ENCODE data around the gene TAGLN3.

The TAGLN3 gene

GRCh38 chr3:112043621-112044201, 45.0 kb downstream of the TAGLN3 start:
- Histone ChIP-seq H3K9ac (no peak overlapping the region), H4K20me1 (no peaks in the 10 kb centered on the region), H3K27me3 (no peaks in the 10 kb centered on the region), H3K4me2 (no peak overlapping the region), H3K4me1 (no peaks in the 10 kb centered on the region), H3K36me3 (no peaks in the 10 kb centered on the region), H3K27ac (no peak overlapping the region), H3K9me3 (no peaks in the 10 kb centered on the region), H3K4me3 (no peak overlapping the region)
- no peak for TF ChIP-seq Cebpa-rat (IDR thresholded peaks at IDR 0.05)

GRCh38 chr3:112046599-112046998, 47.9 kb downstream of the TAGLN3 start:
- H3K27ac ChIP-seq, result no peak overlapping the region
- no peaks in the 10 kb centered on the region for H3K36me3 ChIP-seq
- no peak for TF ChIP-seq Cebpa-rat (IDR thresholded peaks at IDR 0.05)
- H3K27me3 ChIP-seq, result no peaks in the 10 kb centered on the region
- H3K9me3 ChIP-seq, result no peaks in the 10 kb centered on the region
- H4K20me1 ChIP-seq, result no peaks in the 10 kb centered on the region
- H3K9ac ChIP-seq, result no peak overlapping the region
- no peak overlapping the region for H3K4me2 ChIP-seq
- H3K4me1 ChIP-seq, result no peaks in the 10 kb centered on the region
- H3K4me3 ChIP-seq, result no peak overlapping the region

- Histone ChIP-seq H3K4me2 (no peak overlapping the region), H3K36me3 (no peaks in the 10 kb centered on the region), H3K4me1 (no peaks in the 10 kb centered on the region), H3K9me3 (no peaks in the 10 kb centered on the region), H4K20me1 (no peaks in the 10 kb centered on the region), H3K4me3 (no peak overlapping the region), H3K27ac (no peak overlapping the region), H3K27me3 (no peaks in the 10 kb centered on the region), H3K9ac (no peak overlapping the region)
- TF ChIP-seq Cebpa-rat (IDR thresholded peaks at IDR 0.05), result no peak
Measured at GRCh38 chr3:112047264-112047663, 48.5 kb downstream of the TAGLN3 start.

- Histone ChIP-seq H3K4me3 (no peak overlapping the region), H3K9ac (no peak overlapping the region), H3K27me3 (no peaks in the 10 kb centered on the region), H3K4me1 (no peaks in the 10 kb centered on the region), H3K4me2 (no peak overlapping the region), H4K20me1 (no peaks in the 10 kb centered on the region), H3K36me3 (no peaks in the 10 kb centered on the region), H3K9me3 (no peaks in the 10 kb centered on the region), H3K27ac (no peak overlapping the region)
- no peak for TF ChIP-seq Cebpa-rat (IDR thresholded peaks at IDR 0.05)
Measured at GRCh38 chr3:112048911-112049310, 50.2 kb downstream of the TAGLN3 start.

DNA sequence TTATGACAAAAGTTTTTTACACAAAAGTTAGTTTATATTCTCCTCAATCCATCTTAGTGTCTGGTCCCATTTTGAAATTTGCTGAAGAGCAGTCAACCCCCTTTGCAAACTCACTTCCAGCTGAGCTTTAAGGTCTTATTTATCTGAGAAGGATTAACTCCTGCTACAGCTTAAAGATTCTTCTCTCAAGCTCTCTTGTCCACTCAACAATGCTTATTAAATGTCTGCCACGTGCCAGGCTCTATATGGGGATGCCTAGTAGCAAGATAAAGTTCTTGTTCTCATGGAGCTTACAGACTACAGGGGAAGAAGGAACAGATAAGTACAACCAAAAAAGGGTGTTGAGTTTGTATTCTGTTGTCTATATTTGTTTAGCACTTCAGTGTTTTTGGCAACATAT, 54.5 kb downstream of the TAGLN3 start:
- Histone ChIP-seq H3K4me1 (no peaks in the 10 kb centered on the region), H3K4me3 (no peak overlapping the region), H3K27me3 (no peaks in the 10 kb centered on the region), H3K9ac (no peak overlapping the region), H3K27ac (no peak overlapping the region), H4K20me1 (no peaks in the 10 kb centered on the region), H3K4me2 (no peak overlapping the region), H3K36me3 (no peaks in the 10 kb centered on the region), H3K9me3 (no peaks in the 10 kb centered on the region)
- TF ChIP-seq Cebpa-rat (IDR thresholded peaks at IDR 0.05), result no peak

GRCh38 chr3:112056451-112056929, 57.8 kb downstream of the TAGLN3 start:
- Histone ChIP-seq H4K20me1 (no peaks in the 10 kb centered on the region), H3K9ac (no peak overlapping the region), H3K9me3 (peaks cover 4% of the 10 kb centered on the region; the same call in 1 of the 2 replicates), H3K4me1 (no peaks in the 10 kb centered on the region), H3K36me3 (no peaks in the 10 kb centered on the region), H3K4me2 (no peak overlapping the region), H3K4me3 (no peak overlapping the region), H3K27me3 (no peaks in the 10 kb centered on the region), H3K27ac (no peak overlapping the region)
- no peak for TF ChIP-seq Cebpa-rat (IDR thresholded peaks at IDR 0.05)

- Histone ChIP-seq H3K27ac (no peak overlapping the region), H3K36me3 (no peaks in the 10 kb centered on the region), H3K9ac (no peak overlapping the region), H4K20me1 (no peaks in the 10 kb centered on the region), H3K4me2 (no peak overlapping the region), H3K9me3 (peaks cover 4% of the 10 kb centered on the region; the same call in 1 of the 2 replicates), H3K27me3 (no peaks in the 10 kb centered on the region), H3K4me1 (no peaks in the 10 kb centered on the region), H3K4me3 (no peak overlapping the region)
- no peak for TF ChIP-seq Cebpa-rat (IDR thresholded peaks at IDR 0.05)
Measured at GRCh38 chr3:112059497-112059896, 60.8 kb downstream of the TAGLN3 start.

DNA sequence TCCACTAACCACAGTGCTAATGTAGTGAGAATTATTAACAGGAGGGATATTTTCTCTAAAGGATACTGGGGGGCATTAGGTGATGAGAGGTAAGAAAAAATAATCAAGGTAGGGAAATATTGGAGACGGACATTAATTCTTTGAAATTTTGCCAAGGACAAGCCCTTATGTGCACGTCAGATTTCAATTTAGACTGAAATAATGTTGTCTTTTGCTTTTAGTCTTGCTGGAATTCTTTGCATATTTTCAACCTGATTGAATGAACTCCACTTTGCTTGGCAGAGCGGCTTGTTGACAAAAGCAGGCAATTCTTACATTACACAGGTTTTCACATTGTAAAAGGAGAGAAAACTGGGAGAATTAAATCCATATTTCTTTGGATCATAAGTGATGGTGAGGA, 62.4 kb downstream of the TAGLN3 start:
- Histone ChIP-seq H3K27me3 (no peaks in the 10 kb centered on the region), H3K27ac (no peak overlapping the region), H3K4me3 (no peak overlapping the region), H3K9me3 (peaks cover 4% of the 10 kb centered on the region; the same call in 1 of the 2 replicates), H3K4me2 (no peak overlapping the region), H3K36me3 (no peaks in the 10 kb centered on the region), H3K4me1 (no peaks in the 10 kb centered on the region), H3K9ac (no peak overlapping the region), H4K20me1 (no peaks in the 10 kb centered on the region)
- TF ChIP-seq Cebpa-rat (IDR thresholded peaks at IDR 0.05), result no peak
